HG03097 (cell line): Measurements from ENCODE around the gene ISL2.

Experiments
- ATAC-seq: cut with Tn5 transposase; IDR thresholded peaks from one replicate; pipeline ENCODE4 v1.9.1; 2021; ENCODE audit not compliant: unreplicated experiment, low FRiP score

Gene ISL2

DNA sequence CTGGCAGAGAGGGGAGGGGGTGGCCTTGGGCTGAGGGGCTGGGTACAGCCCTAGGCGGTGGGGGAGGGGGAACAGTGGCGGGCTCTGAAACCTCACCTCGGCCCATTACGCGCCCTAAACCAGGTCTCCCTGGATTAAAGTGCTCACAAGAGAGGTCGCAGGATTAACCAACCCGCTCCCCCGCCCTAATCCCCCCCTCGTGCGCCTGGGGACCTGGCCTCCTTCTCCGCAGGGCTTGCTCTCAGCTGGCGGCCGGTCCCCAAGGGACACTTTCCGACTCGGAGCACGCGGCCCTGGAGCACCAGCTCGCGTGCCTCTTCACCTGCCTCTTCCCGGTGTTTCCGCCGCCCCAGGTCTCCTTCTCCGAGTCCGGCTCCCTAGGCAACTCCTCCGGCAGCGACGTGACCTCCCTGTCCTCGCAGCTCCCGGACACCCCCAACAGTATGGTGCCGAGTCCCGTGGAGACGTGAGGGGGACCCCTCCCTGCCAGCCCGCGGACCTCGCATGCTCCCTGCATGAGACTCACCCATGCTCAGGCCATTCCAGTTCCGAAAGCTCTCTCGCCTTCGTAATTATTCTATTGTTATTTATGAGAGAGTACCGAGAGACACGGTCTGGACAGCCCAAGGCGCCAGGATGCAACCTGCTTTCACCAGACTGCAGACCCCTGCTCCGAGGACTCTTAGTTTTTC lies 4.9 kb downstream of the ISL2 start:
- no peak for ATAC-seq

DNA sequence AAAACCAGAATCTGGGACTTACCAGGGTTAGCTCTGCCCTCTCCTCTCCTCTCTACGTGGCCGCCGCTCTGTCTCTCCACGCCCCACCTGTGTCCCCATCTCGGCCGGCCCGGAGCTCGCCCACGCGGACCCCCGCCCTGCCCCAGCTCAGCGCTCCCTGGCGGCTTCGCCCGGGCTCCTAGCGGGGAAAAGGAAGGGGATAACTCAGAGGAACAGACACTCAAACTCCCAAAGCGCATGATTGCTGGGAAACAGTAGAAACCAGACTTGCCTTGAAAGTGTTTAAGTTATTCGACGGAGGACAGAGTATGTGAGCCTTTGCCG lies 5.4 kb downstream of the ISL2 start:
- no peak for ATAC-seq

- no peak for ATAC-seq
Measured at GRCh38 chr15:76342382-76343201, 6.0 kb downstream of the ISL2 start.

DNA sequence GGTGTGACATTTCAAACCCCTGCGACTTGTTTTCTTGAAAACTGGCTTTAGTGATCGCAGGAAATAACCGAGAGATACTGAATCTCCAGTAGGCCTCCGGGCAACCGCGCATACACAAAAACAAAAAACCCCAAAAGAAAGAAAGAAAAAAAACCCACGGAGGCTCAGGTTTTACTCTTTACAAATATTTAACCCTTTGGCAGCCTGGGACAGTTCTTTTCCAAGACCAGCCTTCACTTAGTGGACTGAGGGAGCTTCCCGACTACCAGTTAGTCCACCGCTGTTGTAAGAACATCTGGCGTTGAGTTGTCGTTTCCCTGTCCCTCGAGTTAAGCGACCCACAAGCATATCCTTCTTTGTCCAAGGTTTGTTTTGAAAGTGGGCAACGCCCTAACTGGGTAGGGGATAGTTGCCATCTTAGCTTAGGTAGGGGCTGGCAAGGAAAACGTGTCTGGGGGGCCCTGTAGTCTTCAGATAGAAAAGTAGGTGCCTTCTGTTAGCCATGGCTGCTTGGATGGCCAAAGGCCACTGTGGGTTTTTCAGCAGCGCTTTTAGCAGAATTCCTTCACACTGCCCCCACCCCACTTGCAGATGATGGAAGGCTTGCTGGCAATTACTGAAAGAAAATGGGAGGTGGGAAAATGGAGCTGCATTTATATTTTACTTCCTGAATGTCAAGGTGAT lies 6.9 kb downstream of the ISL2 start:
- no peak for ATAC-seq

DNA sequence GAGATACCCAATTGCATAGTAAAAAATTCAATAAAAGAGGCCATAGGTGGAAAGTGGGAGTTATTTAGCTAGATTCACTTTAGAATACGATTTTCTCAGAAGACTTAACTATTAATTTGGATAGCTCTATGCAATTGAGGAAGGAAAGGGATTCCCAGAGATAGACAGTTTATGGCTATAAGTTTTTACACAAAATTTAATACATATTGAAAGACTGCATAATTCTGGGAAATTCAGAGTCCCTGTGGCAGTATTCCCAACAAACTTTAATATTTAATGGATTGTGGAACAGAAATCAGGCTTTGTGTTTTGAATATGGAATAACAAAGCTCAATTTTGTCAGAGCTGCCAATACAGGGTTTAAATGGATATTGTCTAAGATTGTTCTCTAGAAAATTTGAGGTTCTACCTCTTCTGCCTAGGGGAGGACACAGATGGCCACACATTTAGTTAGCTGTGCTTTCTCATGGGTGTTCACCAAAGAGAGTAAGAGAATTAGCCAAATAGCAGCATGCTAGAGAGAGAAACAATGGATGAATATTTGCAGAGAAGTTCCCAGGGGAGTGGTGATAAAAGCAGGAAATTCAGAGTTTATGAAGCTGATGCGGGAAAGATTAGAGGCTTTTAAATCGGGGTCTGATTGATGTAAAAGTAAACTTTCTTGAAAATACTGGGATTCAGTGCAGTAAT lies 8.5 kb downstream of the ISL2 start:
- ATAC-seq: no peak

DNA sequence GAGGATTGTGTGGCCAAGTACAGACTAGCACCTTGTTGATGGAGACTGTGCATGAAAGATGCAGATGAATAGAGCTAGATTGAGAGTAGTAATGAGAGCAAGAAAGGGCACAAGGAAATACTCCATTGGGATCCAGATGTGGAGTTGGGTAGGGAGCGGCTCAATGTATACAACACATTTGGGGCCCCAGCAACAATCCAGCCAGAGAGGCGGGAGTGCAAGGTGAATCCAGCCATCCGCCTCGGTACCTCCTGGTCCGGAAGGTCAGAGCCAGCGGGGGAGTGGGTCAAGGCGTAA lies 9.0 kb downstream of the ISL2 start:
- ATAC-seq: no peak

GRCh38 chr15:76345880-76346668 lies 9.5 kb downstream of the ISL2 start:
- no peak for ATAC-seq

DNA sequence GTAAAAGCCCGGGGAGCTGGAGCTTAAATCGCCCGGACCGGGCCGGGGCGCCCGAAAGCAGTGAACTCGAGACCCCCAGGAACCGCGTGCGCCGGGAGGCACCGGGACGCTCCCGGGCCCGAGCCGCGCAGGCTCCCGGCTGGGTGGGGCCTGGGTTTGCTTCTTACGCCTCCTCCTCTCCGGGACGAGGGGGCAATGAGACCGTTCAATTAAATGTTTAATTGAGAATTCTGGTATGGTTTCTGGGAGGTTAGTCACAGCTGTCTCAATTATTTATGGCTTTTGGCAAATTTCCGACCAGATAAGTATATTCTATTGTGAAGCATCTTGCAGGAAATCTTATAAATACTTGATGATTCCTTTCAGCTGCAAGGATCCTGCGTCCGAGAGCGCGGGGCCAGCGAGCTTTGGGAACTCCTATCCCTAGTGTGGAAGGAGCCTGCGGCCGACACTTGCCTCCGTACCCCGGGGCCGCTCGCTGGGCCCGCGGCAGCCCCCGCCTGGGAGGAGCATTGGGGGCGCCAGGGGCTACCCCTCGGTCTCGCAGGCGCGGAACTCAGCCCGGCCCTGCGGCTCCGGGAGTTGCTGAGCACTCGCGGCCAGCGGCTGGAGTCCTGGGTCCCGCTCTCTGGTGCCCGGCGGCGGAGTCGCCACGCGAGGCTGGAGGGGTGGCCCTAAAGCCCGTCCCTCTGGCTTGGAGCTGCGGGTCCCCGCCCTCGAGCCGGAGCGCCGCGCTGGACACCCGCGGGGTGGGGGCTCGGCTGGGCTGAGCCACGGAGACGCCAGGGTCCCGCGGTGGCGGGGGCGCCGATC lies 10.3 kb downstream of the ISL2 start:
- ATAC-seq: no peak

DNA sequence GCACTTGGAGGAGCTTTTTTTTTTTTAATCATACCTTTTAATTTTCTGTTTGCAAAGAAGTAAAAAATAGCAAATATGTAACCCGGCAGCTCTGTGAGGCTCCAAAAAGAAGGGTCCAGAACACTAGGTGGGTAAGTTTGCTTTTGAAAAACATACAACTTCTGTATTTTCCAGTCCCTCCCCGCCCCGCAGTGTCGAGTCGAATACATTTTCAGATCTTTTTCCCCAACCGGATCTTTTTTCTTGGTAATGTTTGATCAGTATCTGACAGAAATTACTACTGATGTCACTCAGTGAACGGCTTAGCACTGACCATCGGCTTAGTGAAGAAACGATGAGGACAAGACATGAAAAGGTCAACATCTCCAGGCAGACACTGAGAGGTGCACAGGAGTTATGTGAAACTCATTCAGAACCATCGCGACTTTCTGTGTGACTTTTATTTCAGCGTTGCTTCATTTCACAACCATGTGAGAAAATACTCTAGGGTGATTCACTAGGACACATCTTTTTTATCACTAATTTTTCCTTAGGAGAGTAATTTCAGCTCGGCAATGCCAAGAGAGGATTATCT lies 11.0 kb downstream of the ISL2 start:
- no peak for ATAC-seq

DNA sequence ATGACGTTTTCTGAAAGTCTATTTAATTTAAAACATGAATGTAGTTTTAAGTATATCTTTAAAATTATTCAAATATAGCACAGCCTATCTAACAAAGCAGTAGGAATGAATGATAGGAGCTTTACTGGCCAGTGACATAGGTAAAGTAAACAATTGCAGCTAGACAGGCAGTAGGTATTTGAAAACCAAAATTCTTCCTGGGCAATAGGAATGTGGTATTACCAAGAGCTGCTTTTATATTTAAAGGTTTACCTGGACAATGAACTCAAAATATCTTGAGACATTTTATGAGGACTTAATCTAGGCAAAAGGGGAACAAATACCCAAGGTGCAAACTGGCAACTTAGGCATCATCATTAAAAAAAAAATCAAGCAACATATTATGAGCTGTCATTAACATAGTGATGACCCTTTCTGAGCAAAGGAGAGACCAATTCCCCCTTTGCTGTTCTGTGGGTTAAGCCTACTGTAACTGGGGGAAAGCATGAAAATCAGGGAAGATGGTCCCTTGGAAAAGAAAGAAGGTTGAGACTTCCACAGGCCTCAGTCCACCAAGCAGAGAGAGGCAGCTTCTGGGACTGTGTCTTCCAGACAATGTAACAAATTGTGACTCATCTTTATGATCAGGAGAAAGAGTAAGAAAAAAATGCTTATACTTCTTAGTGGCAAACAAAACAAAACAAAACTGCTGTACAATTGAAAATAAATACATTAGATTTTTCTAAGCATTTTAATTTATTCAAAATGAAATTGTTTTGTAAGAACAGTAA lies 12.9 kb downstream of the ISL2 start:
- ATAC-seq: no peak

DNA sequence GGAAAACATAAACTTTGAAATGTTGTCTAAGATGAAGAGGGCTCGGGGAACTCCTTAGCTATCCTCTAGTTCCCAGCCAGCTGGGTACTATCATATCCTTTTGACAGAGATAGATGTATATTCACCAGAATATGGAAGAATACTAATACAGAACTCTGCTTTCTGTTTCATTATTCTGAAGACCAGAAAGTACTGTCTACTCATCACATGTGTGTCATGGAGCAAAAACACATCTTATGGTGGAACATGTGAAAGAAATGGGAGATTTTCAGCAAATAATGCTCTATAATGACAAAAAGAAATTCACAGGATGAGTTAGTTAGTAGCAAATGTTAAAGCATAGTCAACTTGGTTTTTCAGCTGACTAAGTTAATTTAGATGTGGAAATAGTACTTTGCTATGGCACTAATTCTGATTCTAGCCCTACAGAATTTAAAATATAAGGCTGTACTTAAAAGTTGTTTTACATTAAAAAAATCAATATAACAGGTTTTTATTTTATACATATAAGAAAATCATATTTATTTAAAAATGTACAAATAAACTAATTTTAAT lies 16.5 kb downstream of the ISL2 start:
- no peak for ATAC-seq

DNA sequence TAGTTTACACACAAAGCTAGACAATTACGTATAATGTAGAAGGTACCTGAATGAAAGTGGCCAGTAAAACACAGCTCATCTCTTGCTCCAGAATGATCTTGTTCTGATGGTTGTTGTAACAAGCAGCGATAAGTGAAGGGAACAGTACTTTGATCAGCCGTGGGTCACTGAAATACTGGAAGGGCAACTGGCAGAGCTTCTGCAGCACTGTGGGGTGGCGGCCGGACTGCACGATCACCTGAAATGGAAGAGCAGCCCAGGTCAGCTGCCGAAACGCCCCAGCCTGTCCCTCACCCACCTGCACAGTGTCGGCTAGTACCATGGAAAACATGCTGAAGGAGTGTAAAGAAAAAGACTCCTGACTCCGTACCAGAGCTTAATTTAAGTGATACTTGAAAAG lies 17.3 kb downstream of the ISL2 start:
- no peak for ATAC-seq

GRCh38 chr15:76354823-76355440 lies 18.4 kb downstream of the ISL2 start:
- ATAC-seq: no peak

DNA sequence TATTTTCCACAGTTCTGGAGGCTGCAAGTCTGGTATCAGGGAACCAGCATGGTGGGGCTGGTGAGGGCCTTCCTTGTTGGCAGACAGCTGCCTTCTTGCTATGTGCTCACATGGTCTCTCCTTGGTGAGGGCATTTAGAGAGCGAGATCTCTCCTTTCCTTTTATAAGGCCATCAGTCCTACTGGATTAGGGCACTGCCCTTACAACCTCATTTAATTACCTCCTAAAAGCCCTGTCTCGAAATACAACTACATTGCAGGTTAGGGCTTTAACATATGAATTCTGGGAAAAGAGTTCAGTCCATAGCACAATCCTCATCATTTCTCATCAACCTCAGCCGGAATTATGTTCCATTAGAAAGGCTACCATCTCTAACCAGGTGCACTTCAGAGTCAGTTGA lies 21.9 kb downstream of the ISL2 start:
- ATAC-seq: no peak

DNA sequence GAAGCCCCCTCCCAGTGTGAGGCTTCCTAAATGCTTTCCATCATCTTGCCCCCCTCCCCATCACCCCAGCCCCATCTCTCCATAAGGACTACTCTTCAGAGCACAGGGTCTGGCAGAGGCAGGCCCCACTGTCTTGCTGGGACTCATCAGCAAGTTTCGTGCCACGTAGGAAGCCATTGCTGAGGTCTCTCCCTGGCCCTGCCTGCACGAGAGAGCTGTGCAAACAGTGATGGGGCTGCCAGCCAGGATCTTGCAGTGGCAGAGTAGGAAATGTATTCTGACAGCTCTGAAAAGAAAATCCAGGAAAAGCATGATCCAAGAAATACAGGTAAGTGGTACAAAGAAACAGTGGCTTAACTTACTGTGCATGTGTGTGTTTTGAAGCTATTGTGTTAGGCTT lies 22.6 kb downstream of the ISL2 start:
- no peak for ATAC-seq

GRCh38 chr15:76360416-76360815 lies 23.8 kb downstream of the ISL2 start:
- no peak for ATAC-seq

DNA sequence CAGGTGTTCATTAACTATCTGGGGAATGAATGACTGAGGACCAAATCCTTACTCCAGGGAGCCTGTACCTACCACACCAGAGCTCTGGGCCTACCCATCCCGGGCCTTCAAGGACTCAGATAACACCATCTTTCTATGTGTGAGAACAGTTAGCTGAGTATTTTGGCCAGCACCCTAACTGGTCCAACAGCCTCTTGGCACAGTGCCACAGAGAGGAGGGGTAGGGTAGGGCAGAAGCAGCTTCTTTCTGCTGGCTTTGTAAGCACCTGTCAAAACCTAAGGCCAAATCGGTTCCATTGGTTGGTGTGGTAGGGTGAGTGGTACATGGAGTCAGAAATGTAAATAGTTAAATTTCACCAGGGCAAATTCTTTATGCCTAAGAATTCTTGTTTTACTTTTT lies 26.7 kb downstream of the ISL2 start:
- ATAC-seq: no peak

- ATAC-seq: no peak
Measured at GRCh38 chr15:76366714-76367113, 30.1 kb downstream of the ISL2 start.
